HG03097 (cell line): ENCODE data around the gene NPAS3.

Source experiments
- ATAC-seq: cut with Tn5 transposase; IDR thresholded peaks from one replicate; pipeline ENCODE4 v1.9.1; 2021; ENCODE audit not compliant: unreplicated experiment, low FRiP score

Gene NPAS3

GRCh38 chr14:33754261-33754660 is 815.6 kb downstream of the NPAS3 start:
- ATAC-seq = no peak

DNA sequence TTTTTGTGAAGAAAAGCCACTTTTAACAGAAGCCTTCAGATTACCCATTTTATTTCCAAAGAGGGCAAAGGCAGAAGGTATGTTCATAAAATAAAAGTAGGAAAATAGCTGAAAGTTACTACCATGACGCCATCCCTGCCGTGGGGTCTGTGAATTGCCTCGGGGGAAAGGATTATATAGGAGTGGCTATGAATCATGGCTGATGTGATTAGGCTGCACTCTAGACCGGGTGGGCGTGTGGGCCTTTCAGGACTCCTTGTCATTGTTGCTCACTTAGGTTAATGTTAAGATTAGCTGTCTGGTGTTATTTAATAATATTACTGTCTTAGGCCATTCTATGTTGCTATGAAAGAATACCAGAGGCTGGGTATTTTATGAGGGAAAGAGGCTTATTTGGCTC is 816.7 kb downstream of the NPAS3 start:
- ATAC-seq = no peak

GRCh38 chr14:33756833-33757232 is 818.2 kb downstream of the NPAS3 start:
- ATAC-seq = no peak

DNA sequence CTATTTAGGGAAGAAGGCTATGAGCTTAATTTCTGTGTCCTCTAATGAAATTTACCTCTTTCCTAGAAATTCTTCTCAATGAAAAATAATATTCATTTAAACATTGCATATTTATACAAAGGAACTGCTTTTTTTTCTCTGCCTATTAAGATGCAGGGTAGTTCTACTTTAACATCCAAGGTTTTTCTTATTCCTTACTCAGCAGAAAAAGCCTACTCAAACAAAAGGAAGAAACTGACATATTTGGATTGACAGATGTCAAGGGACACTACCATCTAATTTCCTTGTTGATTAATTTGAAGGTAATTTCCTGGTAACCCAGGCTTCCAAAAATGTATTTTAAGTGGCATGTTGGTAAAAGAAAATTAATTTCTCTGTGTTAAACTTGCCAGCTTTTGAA is 819.9 kb downstream of the NPAS3 start:
- ATAC-seq = no peak

DNA sequence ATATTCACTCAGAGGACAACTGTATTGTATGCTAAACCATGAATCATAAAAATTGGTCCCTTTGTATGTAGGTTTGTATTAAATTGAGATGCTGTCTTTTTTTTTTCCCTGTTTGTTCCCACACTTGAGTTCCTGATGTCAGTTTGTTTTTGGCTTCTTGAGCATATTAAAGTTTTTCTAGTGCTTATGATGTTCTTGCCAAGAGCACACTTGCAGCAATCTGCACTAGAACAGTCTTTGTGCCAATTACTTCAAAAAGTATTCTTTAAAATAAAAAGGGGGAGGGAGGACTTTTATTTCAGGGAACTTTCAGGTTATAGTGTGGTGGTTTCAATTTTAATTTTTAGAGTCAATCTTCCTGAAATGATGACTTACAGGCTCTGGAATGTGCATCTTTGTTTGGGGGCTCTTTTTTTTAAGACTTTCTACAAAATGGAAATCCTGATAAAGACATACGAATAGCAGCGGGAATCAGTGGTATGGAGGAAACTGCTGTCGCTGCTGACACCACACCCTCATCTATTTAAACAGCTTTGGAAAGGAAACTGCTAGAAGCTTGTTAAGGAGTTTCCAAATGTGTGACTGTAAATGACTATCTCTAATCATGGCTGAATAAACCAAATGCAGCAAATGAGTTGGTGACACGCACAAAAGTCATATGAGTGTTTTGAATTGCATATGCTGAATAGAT is 823.6 kb downstream of the NPAS3 start:
- no peak for ATAC-seq

- no peak for ATAC-seq
Observed at GRCh38 chr14:33764876-33765650, 826.4 kb downstream of the NPAS3 start.

DNA sequence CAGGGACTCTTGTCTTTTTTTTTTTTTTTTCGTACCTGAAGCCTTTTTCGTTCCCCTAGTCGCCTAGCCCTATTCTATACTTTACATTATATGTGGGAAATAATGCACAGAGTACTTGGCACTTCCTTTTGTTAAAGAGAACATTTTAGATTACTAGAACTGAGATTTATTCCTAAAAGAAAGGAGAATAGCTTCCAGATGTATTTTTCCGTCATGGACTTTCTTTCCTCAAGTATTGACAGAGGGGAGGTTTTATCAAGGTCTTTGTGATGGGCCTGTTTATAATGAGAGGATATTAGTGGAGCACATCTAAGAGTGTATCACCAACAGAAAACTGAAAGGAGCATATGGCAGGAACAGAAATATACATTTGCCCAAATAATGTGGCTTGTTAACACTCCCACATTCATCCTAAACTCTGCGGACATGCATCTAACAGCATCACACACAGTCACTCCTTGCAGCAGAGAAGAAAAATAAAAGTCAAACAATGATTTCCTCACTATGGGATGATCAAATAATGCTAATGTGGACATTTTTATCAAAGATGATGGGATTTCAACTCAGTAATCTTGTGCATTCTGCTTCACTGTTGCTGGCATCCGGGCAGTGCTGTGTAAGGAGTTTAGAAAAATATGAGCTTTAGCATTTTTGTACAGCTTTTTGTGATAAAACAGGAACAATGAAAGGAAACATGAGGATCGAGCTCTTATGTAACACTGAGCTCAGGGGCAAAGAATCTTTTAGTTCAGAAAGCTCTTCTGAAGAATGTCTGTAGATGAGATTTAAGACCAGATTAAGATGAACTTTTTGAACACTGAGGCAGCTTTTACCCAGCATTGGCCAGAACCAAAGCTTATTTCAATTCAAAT is 829.1 kb downstream of the NPAS3 start:
- ATAC-seq = no peak

DNA sequence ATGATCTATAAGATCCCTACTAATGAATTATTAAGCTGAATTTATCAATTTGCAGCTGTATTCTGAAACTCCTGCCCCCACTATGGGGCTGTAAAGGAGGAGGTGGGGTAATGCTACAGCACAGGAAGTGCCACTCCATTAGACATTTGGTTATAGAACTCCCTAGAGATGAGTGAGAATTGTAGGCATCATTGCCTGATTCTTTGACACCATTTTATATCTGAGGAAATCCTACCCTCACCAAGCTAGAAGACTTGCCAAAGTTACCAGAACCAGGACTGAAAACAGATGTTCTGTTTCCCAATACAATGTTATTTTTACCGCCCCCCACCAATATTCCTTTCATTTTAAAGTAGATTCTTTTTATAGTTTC is 829.8 kb downstream of the NPAS3 start:
- ATAC-seq = no peak

DNA sequence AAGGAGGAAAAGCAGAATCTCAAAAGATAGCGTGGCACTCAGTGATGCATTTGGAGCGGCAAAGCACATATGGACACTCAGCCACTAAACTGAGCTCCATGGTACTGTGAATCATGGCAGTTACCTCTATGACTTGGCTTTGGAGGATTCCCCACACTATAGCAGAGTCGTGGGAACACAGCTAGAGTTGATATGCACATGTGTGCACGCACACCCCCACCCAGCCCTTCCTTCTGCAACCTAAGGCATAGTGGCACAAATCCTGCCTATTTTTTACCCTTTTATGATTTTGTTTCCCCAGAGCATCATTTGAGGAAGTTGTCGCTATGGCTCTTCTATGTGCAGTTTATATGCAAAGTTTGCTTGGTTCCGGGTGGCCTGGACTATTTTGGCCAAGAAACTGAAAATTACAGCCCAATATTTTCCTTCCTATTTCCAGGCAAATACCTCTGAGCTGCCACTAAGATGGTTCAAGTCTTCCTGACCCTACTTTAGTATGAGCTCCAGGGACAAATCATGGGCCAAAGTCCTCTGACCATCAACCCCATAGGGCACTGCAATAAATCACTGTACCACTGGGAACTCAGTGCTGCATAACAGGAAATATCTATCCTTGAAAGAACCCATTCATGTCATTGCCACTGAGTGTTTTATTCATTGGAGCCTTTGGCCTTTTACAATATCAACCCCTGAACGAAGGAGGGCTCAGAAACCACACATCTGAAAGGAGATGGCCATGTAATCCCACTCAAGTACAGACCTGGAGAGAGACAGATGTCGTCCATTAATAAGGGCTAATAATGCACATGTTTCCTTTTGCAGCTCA is 834.7 kb downstream of the NPAS3 start:
- ATAC-seq = no peak

GRCh38 chr14:33774161-33774560 is 835.5 kb downstream of the NPAS3 start:
- ATAC-seq = no peak

DNA sequence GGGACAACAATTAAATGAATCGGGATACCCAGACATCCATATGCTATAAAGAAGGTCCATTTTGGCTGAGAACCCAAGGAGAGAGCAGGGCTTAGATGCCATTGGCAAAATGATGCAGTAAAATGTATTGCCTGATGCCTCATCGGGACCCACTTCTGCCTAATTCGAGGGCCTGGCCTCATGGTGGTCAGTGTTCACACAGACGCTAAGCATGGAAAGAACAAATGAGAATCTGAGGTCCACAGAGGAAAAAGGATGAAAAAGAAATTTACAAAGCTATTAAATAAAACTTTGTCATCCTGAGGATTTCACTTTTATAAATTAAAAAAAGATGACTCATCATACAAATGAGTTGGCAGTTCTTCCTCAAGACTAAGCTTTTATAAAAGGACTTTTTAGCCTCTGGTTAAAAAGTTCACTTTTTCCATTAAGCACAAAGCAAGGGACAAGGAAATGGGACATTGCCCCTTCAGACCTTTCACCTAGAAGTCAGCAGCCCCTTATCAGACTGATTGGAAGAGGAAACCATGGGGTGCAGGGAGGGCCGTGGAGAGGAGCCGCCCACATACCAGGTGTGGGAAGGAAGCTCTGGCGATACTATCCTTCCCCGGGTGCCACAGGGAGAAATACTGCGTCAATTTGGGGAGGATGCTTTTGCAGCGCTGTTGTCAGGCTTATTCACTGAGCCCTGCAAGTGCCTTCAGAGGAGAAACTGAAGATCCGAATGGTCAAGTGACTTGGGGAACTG is 836.2 kb downstream of the NPAS3 start:
- ATAC-seq = no peak

- no peak for ATAC-seq
Observed at GRCh38 chr14:33776871-33777270, 838.2 kb downstream of the NPAS3 start.

DNA sequence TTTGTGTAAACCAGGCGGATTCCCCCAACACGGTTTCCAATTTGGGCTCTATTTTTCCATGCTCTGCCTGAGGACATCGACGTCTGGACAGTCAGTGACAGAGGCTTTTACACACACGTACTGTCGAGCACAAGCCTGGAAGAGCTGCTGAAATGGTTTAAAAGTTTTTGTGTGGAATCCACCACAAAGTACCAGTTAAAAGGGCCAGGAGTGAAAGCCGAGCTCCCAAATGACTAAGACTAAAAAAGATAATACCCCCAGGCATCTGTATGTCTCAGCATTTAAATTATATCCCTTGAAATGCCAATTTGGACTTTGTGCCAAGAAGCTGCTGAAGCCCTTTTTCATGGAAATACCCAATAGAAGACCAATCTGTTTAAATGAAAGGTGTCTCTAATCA is 839.0 kb downstream of the NPAS3 start:
- ATAC-seq = no peak

DNA sequence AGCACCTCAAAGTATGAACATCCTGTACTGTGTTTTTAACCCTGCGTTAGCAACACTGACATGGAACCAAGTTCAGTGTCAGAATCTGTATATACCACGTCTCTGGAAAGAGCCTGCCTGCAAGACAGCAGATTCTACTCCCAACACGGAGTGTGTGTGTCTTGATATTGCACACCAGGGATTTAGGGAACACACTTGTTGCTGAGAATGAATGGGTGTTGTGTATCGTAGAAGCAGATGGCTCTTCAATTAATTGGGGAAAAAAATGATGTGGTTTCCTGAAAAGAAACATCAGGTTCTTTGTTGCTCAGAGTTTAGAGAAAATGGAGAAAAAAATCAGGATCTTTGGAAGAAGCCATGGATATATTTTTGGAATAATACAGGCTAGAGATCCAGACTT is 841.4 kb downstream of the NPAS3 start:
- ATAC-seq = no peak

DNA sequence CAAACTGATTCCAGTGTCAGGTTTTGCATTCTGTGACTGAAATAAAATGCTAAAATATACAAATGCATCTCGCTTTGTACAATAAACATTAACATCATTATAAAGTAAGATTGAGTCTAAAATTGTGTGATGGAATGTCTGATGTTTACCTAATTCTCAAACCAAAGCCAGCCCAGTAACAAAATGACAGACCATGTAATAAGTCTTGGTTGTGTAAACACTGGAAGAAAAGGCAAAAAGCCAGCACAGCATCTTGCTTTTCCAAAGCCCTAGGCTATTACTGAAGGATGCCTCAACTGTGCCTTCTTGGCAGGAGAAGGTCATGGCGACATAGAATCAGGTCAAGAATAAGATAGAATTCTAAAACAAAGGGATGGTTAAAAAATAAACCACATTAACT is 842.6 kb downstream of the NPAS3 start:
- ATAC-seq = no peak

GRCh38 chr14:33782923-33783322 is 844.2 kb downstream of the NPAS3 start:
- no peak for ATAC-seq

- ATAC-seq = no peak
Observed at GRCh38 chr14:33786091-33786825, 847.6 kb downstream of the NPAS3 start.

DNA sequence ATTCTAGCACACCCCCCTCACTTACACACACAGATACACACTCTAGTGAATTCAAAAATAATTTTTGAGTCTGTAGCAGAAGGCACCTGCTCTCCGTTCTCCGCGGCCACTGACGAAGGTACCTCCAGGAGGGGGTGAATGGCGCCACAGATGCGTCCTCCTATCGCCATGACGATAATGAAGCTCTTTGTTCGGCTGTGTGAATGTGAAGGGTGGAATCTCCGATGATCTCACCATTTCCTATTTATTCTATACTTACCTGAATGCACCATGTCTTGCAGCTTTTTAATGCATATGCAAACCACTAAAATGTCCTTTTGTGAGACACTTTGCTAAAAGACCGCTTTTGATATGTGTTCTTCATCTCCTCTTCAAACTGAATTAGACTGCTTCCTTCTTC is 849.5 kb downstream of the NPAS3 start:
- ATAC-seq = no peak

- ATAC-seq = no peak
Observed at GRCh38 chr14:33790996-33791395, 852.3 kb downstream of the NPAS3 start.
